Nucleus accumbens (tissue), 56 donors: Measurements from ENCODE around the gene SND1.

ENCODE experiments used
- DNase-seq, 56 donors: peaks; one replicate each; lab custom pipeline; 2025; lab: John Stamatoyannopoulos, UW

Gene SND1

GRCh38 chr7:128005759-128006159 is 353.8 kb downstream of the SND1 start:
- DNase-seq, result no peak

- no peak for DNase-seq
Measured at GRCh38 chr7:128006550-128007302, 354.7 kb downstream of the SND1 start.

- DNase-seq, result no peak
Measured at GRCh38 chr7:128007303-128007680, 355.3 kb downstream of the SND1 start.

- DNase-seq, result no peak
Measured at GRCh38 chr7:128008141-128008540, 356.1 kb downstream of the SND1 start.

GRCh38 chr7:128008744-128009143 is 356.8 kb downstream of the SND1 start:
- no peak for DNase-seq

GRCh38 chr7:128010391-128011127 is 358.6 kb downstream of the SND1 start:
- no peak for DNase-seq

GRCh38 chr7:128011131-128011661 is 359.2 kb downstream of the SND1 start:
- DNase-seq, result no peak

- DNase-seq, result no peak
Measured at GRCh38 chr7:128014811-128015210, 362.8 kb downstream of the SND1 start.

GRCh38 chr7:128017460-128017859 is 365.5 kb downstream of the SND1 start:
- peak in 2 of 56 donors; percentile 14 to 18 for DNase-seq

GRCh38 chr7:128017862-128018845 is 366.2 kb downstream of the SND1 start:
- peak in 1 of 56 donors; percentile 22 for DNase-seq

- DNase-seq, result no peak
Measured at GRCh38 chr7:128019288-128019687, 367.3 kb downstream of the SND1 start.

- DNase-seq, result no peak
Measured at GRCh38 chr7:128020159-128020558, 368.2 kb downstream of the SND1 start.

- no peak for DNase-seq
Measured at GRCh38 chr7:128021366-128021765, 369.4 kb downstream of the SND1 start.

GRCh38 chr7:128022631-128023532 is 370.9 kb downstream of the SND1 start:
- DNase-seq, result no peak

- no peak for DNase-seq
Measured at GRCh38 chr7:128024151-128024550, 372.2 kb downstream of the SND1 start.

- no peak for DNase-seq
Measured at GRCh38 chr7:128025380-128025779, 373.4 kb downstream of the SND1 start.

- DNase-seq, result no peak
Measured at GRCh38 chr7:128025819-128026218, 373.8 kb downstream of the SND1 start.

GRCh38 chr7:128026551-128026950 is 374.6 kb downstream of the SND1 start:
- no peak for DNase-seq

GRCh38 chr7:128027485-128027980 is 375.5 kb downstream of the SND1 start:
- peak in 25 of 56 donors; percentile 18 to 66 (median 36) for DNase-seq
